ENCODE results near the gene ARHGEF40. TPM values are rescaled to one million over a fixed set of nuclear protein-coding genes. Genes with fewer than 3 reads are reported as not detected.
A peak's percentile ranks its signal among the peaks of the same experiment; 100 is the strongest.

The ARHGEF40 gene
- total and polyA plus RNA-seq, 2 experiments from 2014 or later, result 22.4 to 56.6 TPM

- no peak overlapping the region for H3K4me3 ChIP-seq
- no peaks in the 10 kb centered on the region for H3K79me2 ChIP-seq (ENCODE audit: insufficient read depth)
- H2AFZ ChIP-seq, result no peak overlapping the region
- no peaks in the 10 kb centered on the region for H3K27me3 ChIP-seq (replicated peaks; ENCODE audit: insufficient read depth)
- in situ Hi-C loops (cut with MboI), result loop anchor here (10.0 kb wide), 1 partner anchor 77 kb away; no protein-coding TSS in a partner anchor
- H4K20me1 ChIP-seq (ENCODE audit: insufficient read depth), result no peaks in the 10 kb centered on the region
- H3K4me1 ChIP-seq (ENCODE audit: insufficient read depth), result peaks cover 19% of the 10 kb centered on the region
- H3K9me3 ChIP-seq (ENCODE audit: low read depth), result no peaks in the 10 kb centered on the region
- no peak overlapping the region for H3K4me2 ChIP-seq (ENCODE audit: unreplicated experiment)
- no peak overlapping the region for H3K27ac ChIP-seq
- no peak overlapping the region for H3K9ac ChIP-seq
- no peak for DNase-seq
- TF ChIP-seq EZH2phosphoT487 (IDR thresholded peaks at IDR 0.05; ENCODE audit: insufficient read depth, low read depth), result no peak
- no peak for TF ChIP-seq EZH2 (IDR thresholded peaks at IDR 0.05; ENCODE audit: insufficient read depth, poor library complexity, severe bottlenecking)
- no peaks in the 10 kb centered on the region for H3K36me3 ChIP-seq (ENCODE audit: low read depth)
- WGBS, 2 experiments (ENCODE audit: low coverage in 1 of 2, low lambda C conversion rate in 2 of 2, missing lambda C conversion rate in 2 of 2), result 94 to 95% methylated on average over 28 to 42 of the region's 42 CpGs
- H3K9me2 ChIP-seq (ENCODE audit: insufficient read depth), result no peaks in the 10 kb centered on the region
- H3F3A ChIP-seq (ENCODE audit: insufficient read depth), result peaks cover 46% of the 10 kb centered on the region
These were observed 21.7 kb downstream of the ARHGEF40 start for GRCh38 chr14:21091821-21092272.

GRCh38 chr14:21092273-21093011 lies 22.3 kb downstream of the ARHGEF40 start:
- Histone ChIP-seq H3K27me3 (replicated peaks; ENCODE audit: insufficient read depth) (no peaks in the 10 kb centered on the region), H3K27ac (no peak overlapping the region), H3K4me2 (ENCODE audit: unreplicated experiment) (no peak overlapping the region), H2AFZ (no peak overlapping the region), H3K9me3 (ENCODE audit: low read depth) (no peaks in the 10 kb centered on the region), H3K4me1 (ENCODE audit: insufficient read depth) (peaks cover 15% of the 10 kb centered on the region), H3K9ac (no peak overlapping the region), H3K36me3 (ENCODE audit: low read depth) (no peaks in the 10 kb centered on the region), H3K79me2 (ENCODE audit: insufficient read depth) (no peaks in the 10 kb centered on the region), H4K20me1 (ENCODE audit: insufficient read depth) (no peaks in the 10 kb centered on the region), H3K9me2 (ENCODE audit: insufficient read depth) (no peaks in the 10 kb centered on the region), H3F3A (ENCODE audit: insufficient read depth) (peaks cover 49% of the 10 kb centered on the region), H3K4me3 (no peak overlapping the region)
- DNase-seq, result peak; percentile 69
- in situ Hi-C loops (cut with MboI), result loop anchor here (10.0 kb wide), 1 partner anchor 78 kb away; no protein-coding TSS in a partner anchor
- 38% methylated on average over 54 to 56 of the region's 59 CpGs for WGBS, 2 experiments (ENCODE audit: low coverage in 1 of 2, low lambda C conversion rate in 2 of 2, missing lambda C conversion rate in 2 of 2)
- no peak for TF ChIP-seq EZH2 (IDR thresholded peaks at IDR 0.05; ENCODE audit: insufficient read depth, poor library complexity, severe bottlenecking)
- no peak for TF ChIP-seq EZH2phosphoT487 (IDR thresholded peaks at IDR 0.05; ENCODE audit: insufficient read depth, low read depth)

- Histone ChIP-seq H3K4me3 (no peak overlapping the region), H3K27ac (no peak overlapping the region), H4K20me1 (ENCODE audit: insufficient read depth) (no peaks in the 10 kb centered on the region), H3K4me1 (ENCODE audit: insufficient read depth) (peaks cover 9% of the 10 kb centered on the region), H3K27me3 (replicated peaks; ENCODE audit: insufficient read depth) (no peaks in the 10 kb centered on the region), H3K9me3 (ENCODE audit: low read depth) (no peaks in the 10 kb centered on the region), H3K79me2 (ENCODE audit: insufficient read depth) (no peaks in the 10 kb centered on the region), H3K4me2 (ENCODE audit: unreplicated experiment) (no peak overlapping the region), H3K9ac (no peak overlapping the region), H2AFZ (no peak overlapping the region), H3K9me2 (ENCODE audit: insufficient read depth) (no peaks in the 10 kb centered on the region), H3F3A (ENCODE audit: insufficient read depth) (peaks cover 46% of the 10 kb centered on the region), H3K36me3 (ENCODE audit: low read depth) (no peaks in the 10 kb centered on the region)
- WGBS, 2 experiments (ENCODE audit: low coverage in 1 of 2, low lambda C conversion rate in 2 of 2, missing lambda C conversion rate in 2 of 2), result 59 to 61% methylated on average over 27 to 36 of the region's 36 CpGs
- DNase-seq, result no peak
- in situ Hi-C loops (cut with MboI), result loop anchor here (10.0 kb wide), 1 partner anchor 78 kb away; no protein-coding TSS in a partner anchor
- TF ChIP-seq EZH2 (IDR thresholded peaks at IDR 0.05; ENCODE audit: insufficient read depth, poor library complexity, severe bottlenecking) (no peak), EZH2phosphoT487 (IDR thresholded peaks at IDR 0.05; ENCODE audit: insufficient read depth, low read depth) (no peak)
These were observed 22.9 kb downstream of the ARHGEF40 start for GRCh38 chr14:21093018-21093417.

- Histone ChIP-seq H2AFZ (no peak overlapping the region), H3K27ac (no peak overlapping the region), H3K36me3 (ENCODE audit: low read depth) (no peaks in the 10 kb centered on the region), H3K4me2 (ENCODE audit: unreplicated experiment) (no peak overlapping the region), H3K4me1 (ENCODE audit: insufficient read depth) (peaks cover 11% of the 10 kb centered on the region), H3K9me3 (ENCODE audit: low read depth) (no peaks in the 10 kb centered on the region), H3F3A (ENCODE audit: insufficient read depth) (peaks cover 38% of the 10 kb centered on the region), H3K9me2 (ENCODE audit: insufficient read depth) (no peaks in the 10 kb centered on the region), H3K79me2 (ENCODE audit: insufficient read depth) (no peaks in the 10 kb centered on the region), H4K20me1 (ENCODE audit: insufficient read depth) (no peaks in the 10 kb centered on the region), H3K27me3 (replicated peaks; ENCODE audit: insufficient read depth) (no peaks in the 10 kb centered on the region), H3K9ac (no peak overlapping the region), H3K4me3 (no peak overlapping the region)
- in situ Hi-C loops (cut with MboI), result loop anchor here (10.0 kb wide), 1 partner anchor 79 kb away; no protein-coding TSS in a partner anchor
- 52 to 56% methylated on average over 7 of the region's 7 CpGs for WGBS, 2 experiments (ENCODE audit: low coverage in 1 of 2, low lambda C conversion rate in 2 of 2, missing lambda C conversion rate in 2 of 2)
- no peak for TF ChIP-seq EZH2 (IDR thresholded peaks at IDR 0.05; ENCODE audit: insufficient read depth, poor library complexity, severe bottlenecking)
- no peak for TF ChIP-seq EZH2phosphoT487 (IDR thresholded peaks at IDR 0.05; ENCODE audit: insufficient read depth, low read depth)
- DNase-seq, result no peak
These were observed 23.9 kb downstream of the ARHGEF40 start for GRCh38 chr14:21093769-21094681.

All from GM23248 (cell line).